ENCODE data around the gene FADS2. TPM values are rescaled to one million over a fixed set of nuclear protein-coding genes. Genes with fewer than 3 reads are reported as not detected.

FADS2 gene
- total RNA-seq, 1 donor from 2014 or later = 10.9 TPM

DNA sequence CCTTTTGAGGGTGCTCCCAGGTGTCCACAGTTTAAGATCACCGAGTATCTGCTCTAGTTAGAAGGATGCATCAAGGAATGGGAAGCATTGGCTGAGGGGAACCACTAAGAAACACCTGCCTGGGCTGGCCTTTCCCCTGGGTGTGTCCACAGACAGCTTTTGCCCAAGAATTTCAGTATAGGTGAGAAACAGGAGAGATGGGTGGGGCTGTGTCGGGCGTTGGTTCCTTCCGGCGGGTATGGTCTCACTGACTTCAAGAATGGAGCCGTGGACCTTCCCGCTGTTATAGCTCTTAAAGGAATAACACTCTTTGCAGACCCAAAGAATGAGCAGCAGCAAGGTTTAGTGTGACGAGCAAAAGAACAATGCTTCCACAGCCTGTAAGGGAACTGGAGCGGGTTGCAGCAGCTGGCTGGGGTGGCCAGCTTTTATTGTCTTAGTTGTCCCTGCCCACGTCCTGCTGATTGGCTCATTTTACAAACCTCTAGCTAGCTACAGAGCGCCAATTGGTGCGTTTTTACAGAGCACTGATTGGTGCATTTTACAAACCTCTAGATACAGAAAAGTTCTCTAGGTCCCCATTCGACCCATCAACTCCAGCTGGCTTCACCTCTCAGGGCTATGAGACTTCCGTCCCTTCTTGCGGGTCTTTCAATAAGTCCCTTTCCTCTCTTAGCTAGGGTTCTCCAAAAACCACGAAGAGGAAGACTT lies 13.7 kb upstream of the FADS2 start:
- Mint-ChIP-seq H3K9me3 (no peaks in the 10 kb centered on the region), H3K36me3 (ENCODE audit: low read depth) (peaks cover 11% of the 10 kb centered on the region), H3K27me3 (peaks cover 4% of the 10 kb centered on the region), H3K4me1 (peaks cover 16% of the 10 kb centered on the region), H3K27ac (peak overlapping the region; percentile 87), H3K4me3 (peak overlapping the region; percentile 92)
- intact Hi-C loops (cut with micrococcal nuclease) = loop anchor here (2.0 to 10.0 kb wide), 2 partner anchors 20 to 230 kb away; partner anchors contain the start of gene SYT7
- no peak for DNase-seq
- ATAC-seq (ENCODE audit: low read depth) = peak; percentile 18
- ChIA-PET POLR2A (interaction anchor here (0.6 to 4.0 kb wide), 23 partner anchors 8 to 1037 kb away, joined by 3 to 61 read pairs (median 5); partner anchors contain the start of genes AHNAK, FADS2, FEN1 and FTH1), CTCF (interaction anchor here (0.6 to 5.0 kb wide), 13 partner anchors 9 to 496 kb away, joined by 3 to 58 read pairs (median 4); partner anchors contain the start of genes CYB561A3 and FADS2)
- no peak for TF ChIP-seq CTCF (IDR thresholded peaks at IDR 0.05)

DNA sequence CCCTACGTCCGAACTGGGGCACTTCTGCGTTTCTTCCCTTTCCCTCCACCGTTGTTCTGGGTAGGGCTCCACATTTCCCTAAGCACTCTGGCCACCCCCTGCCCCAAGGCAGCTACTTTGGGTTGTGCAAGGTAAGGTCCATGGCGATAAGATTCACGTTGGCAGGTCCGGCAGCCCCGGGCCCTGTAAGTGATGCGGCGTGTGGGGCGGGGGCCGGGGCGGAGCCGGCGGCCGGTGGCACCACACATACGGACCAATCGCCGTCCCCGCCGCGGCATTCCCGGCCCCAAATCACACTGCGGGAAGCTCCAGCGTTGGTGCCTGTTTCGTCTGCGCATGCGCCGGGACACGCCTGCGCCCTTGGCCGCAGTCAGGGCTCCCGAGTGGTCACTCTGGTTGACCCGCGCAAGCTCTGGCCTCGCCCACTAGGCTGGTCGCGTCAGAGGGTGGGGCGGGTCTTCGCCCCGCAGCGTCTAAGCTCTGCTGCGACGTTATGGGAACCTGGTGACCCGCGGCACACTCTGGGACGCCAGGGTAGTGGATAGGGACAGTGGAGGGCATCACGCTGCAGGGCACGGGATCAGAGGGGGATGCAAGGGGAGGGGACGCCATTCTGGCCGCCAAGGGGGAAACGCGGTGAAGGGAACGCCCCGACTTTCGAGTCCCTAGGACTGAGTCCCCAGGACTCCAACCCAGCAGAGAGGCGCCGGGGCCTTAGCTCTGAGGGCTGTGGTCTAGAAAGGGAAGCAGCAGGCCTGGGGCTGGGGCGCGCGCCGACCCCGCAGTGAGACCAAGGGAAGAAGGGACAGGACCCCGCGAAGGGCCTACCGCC lies 12.9 kb upstream of the FADS2 start:
- DNase-seq = peak; percentile 65
- POLR2A ChIA-PET = interaction anchor here (0.6 to 4.0 kb wide), 29 partner anchors 8 to 1037 kb away, joined by 3 to 61 read pairs (median 4); partner anchors contain the start of genes AHNAK, ASRGL1, FADS2 and FEN1
- peak; percentile 58 for ATAC-seq (ENCODE audit: low read depth)
- H3K4me1 Mint-ChIP-seq = peaks cover 16% of the 10 kb centered on the region
- peaks cover 8% of the 10 kb centered on the region for H3K36me3 Mint-ChIP-seq (ENCODE audit: low read depth)
- intact Hi-C loops (cut with micrococcal nuclease) = loop anchor here (1.0 to 10.0 kb wide), 5 partner anchors 20 to 230 kb away; partner anchors contain the start of genes FADS3, FEN1, SYT7 and TMEM258
- H3K27ac Mint-ChIP-seq = peak overlapping the region; percentile 87
- no peak for TF ChIP-seq CTCF (IDR thresholded peaks at IDR 0.05)
- peaks cover 4% of the 10 kb centered on the region for H3K27me3 Mint-ChIP-seq
- CTCF ChIA-PET = interaction anchor here (0.6 to 5.0 kb wide), 16 partner anchors 9 to 496 kb away, joined by 3 to 58 read pairs (median 4); partner anchors contain the start of genes CYB561A3 and FADS2
- H3K4me3 Mint-ChIP-seq = peak overlapping the region; percentile 92
- no peaks in the 10 kb centered on the region for H3K9me3 Mint-ChIP-seq

GRCh38 chr11:61815790-61816735 lies 12.0 kb upstream of the FADS2 start:
- peak overlapping the region; percentile 72 for H3K27ac Mint-ChIP-seq
- H3K4me3 Mint-ChIP-seq = peak overlapping the region; percentile 92
- H3K27me3 Mint-ChIP-seq = peaks cover 4% of the 10 kb centered on the region
- H3K4me1 Mint-ChIP-seq = peaks cover 16% of the 10 kb centered on the region
- peaks cover 4% of the 10 kb centered on the region for H3K36me3 Mint-ChIP-seq (ENCODE audit: low read depth)
- no peaks in the 10 kb centered on the region for H3K9me3 Mint-ChIP-seq
- TF ChIP-seq CTCF (IDR thresholded peaks at IDR 0.05) = no peak
- intact Hi-C loops (cut with micrococcal nuclease) = loop anchor here (1.0 to 10.0 kb wide), 8 partner anchors 11 to 231 kb away; partner anchors contain the start of genes FADS3, FEN1, SYT7 and TMEM258
- ChIA-PET POLR2A (interaction anchor here (0.9 to 4.0 kb wide), 20 partner anchors 12 to 1025 kb away, joined by 3 to 61 read pairs (median 5); partner anchors contain the start of genes ASRGL1, FADS2, FADS3 and FEN1), CTCF (interaction anchor here (0.7 to 5.0 kb wide), 13 partner anchors 10 to 495 kb away, joined by 3 to 58 read pairs (median 4); partner anchors contain the start of gene FADS2)
- no peak for DNase-seq
- peak; percentile 54 for ATAC-seq (ENCODE audit: low read depth)

- intact Hi-C loops (cut with micrococcal nuclease) = loop anchor here (1.0 to 10.0 kb wide), 6 partner anchors 10 to 232 kb away; partner anchors contain the start of genes FADS3 and SYT7
- CTCF ChIA-PET = interaction anchor here (1.0 to 5.0 kb wide), 4 partner anchors 12 to 291 kb away, joined by 5 to 58 read pairs (median 22); partner anchors contain the start of gene FADS2
- H3K4me1 Mint-ChIP-seq = peaks cover 16% of the 10 kb centered on the region
Observed at GRCh38 chr11:61816736-61817455, 11.2 kb upstream of the FADS2 start, which contains the start of gene FADS1. Gene FADS1 (minus strand): TSS chr11:61817003. CDS start chr11:61816929, 74 bp downstream.

More at GRCh38 chr11:61816736-61817455, 11.2 kb upstream of the FADS2 start, which contains the start of gene FADS1:
- Mint-ChIP-seq H3K9me3 (no peaks in the 10 kb centered on the region), H3K27me3 (peaks cover 4% of the 10 kb centered on the region), H3K4me3 (peak within 1 kb of the TSS; percentile 92), H3K27ac (peak within 1 kb of the TSS; percentile 72), H3K36me3 (ENCODE audit: low read depth) (peaks cover 4% of the 10 kb centered on the region)
- no peak for TF ChIP-seq CTCF (IDR thresholded peaks at IDR 0.05)
- DNase-seq (peak; percentile 75), ATAC-seq (ENCODE audit: low read depth) (peak; percentile 63)
- POLR2A ChIA-PET = interaction anchor here (1.0 to 4.0 kb wide), 5 partner anchors 11 to 150 kb away, joined by 3 to 61 read pairs (median 41); partner anchors contain the start of genes FADS2, FADS3 and FTH1
